HepG2 (cell line): ENCODE results near the gene MED25. TPM values are rescaled to one million over a fixed set of nuclear protein-coding genes. Genes with fewer than 3 reads are reported as not detected.
A peak's percentile ranks its signal among the peaks of the same experiment; 100 is the strongest.

Experiments
- FIP1L1 ChIP-seq: fragments of 200-400 bp; formaldehyde crosslinking; IDR thresholded peaks from 2 replicates; pipeline ENCODE4 v1.6.1; 2018; ENCODE audit warnings: low read depth, mild to moderate bottlenecking, low read length, moderate library complexity, borderline replicate concordance; ENCODE audit not compliant: insufficient read depth
- HINFP ChIP-seq: sonication (generic); formaldehyde crosslinking; IDR thresholded peaks from 2 replicates; pipeline ENCODE4 v1.4.0; 2020; ENCODE audit warnings: low read depth, mild to moderate bottlenecking, missing genetic modification reagents
- MAZ ChIP-seq, 2 experiments: sonication (generic) in 1 of 2; formaldehyde crosslinking in 1 of 2; IDR thresholded peaks; 2 replicates each; pipeline versions ENCODE4 v1.5.0 to v1.6.1; 2012 to 2020; ENCODE audit warnings: low read depth in 2 of 2, mild to moderate bottlenecking in 2 of 2, borderline replicate concordance in 1 of 2, improper control_type of control experiment in 1 of 2, low read length in 1 of 2, missing genetic modification reagents in 1 of 2, moderate library complexity in 1 of 2
- NFAT5 ChIP-seq: sonication (generic); formaldehyde crosslinking; IDR thresholded peaks from 2 replicates; pipeline ENCODE4 v1.4.0; 2020; ENCODE audit warnings: missing genetic modification reagents
- SP5 ChIP-seq: IDR thresholded peaks from 2 replicates; pipeline ENCODE4 v1.6.1; 2016; ENCODE audit warnings: low read depth, borderline replicate concordance
- ZGPAT ChIP-seq: IDR thresholded peaks from 2 replicates; pipeline ENCODE4 v1.6.1; 2016; ENCODE audit warnings: mild to moderate bottlenecking
- ZNF460 ChIP-seq: sonication (generic); formaldehyde crosslinking; IDR thresholded peaks from 2 replicates; pipeline ENCODE4 v1.5.1; 2020; ENCODE audit warnings: missing genetic modification reagents, mild to moderate bottlenecking, borderline replicate concordance
- ZNF646 ChIP-seq: sonication (generic); formaldehyde crosslinking; IDR thresholded peaks from 2 replicates; pipeline ENCODE4 v1.9.0; 2021; ENCODE audit warnings: mild to moderate bottlenecking, missing genetic modification reagents
- ZUFSP ChIP-seq: sonication (generic); formaldehyde crosslinking; IDR thresholded peaks from 2 replicates; pipeline ENCODE4 v1.9.0; 2021; ENCODE audit warnings: missing genetic modification reagents, mild to moderate bottlenecking, borderline replicate concordance
- polyA plus RNA-seq, 8 experiments: library from polyadenylated mRNA; depleted of rRNA in 3 of 8; stranded (reverse) in 7 of 8; unstranded in 1 of 8; fragments of >200 nt; fragmentation: Illumina TruSeq in 4 of 8; extraction: Trizol in 4 of 8; gene quantifications; 2 replicates each; pipeline versions ENCODE4 v1.2.1 to v1.2.3, GENCODE V29; 2011 to 2016; ENCODE audit warnings: low read depth in 4 of 8, missing spikeins in 1 of 8, mixed read lengths in 1 of 8; ENCODE audit not compliant: insufficient read depth in 1 of 8
- total RNA-seq, 5 experiments: library from RNA; depleted of rRNA; stranded (reverse); fragments of >200 nt; fragmentation: Illumina TruSeq; extraction: Trizol; gene quantifications; 2 replicates each; pipeline ENCODE4 v1.2.3, GENCODE V29; 2016; ENCODE audit warnings: low read depth in 1 of 5

MED25 gene
- total and polyA plus RNA-seq, 2 of the 13 experiments (the other 11 are each of a cell fraction or from before 2014, with no cell fraction given): 11.1 to 15.1 TPM

GRCh38 chr19:49850487-49851342 is 32.6 kb downstream of the MED25 start, which contains the start of gene PTOV1 (continued):
- TF ChIP-seq NFAT5 (CRISPR knock-in tag) (no peak), ZNF460 (CRISPR knock-in tag) (no peak), ZUFSP (no peak), ZNF646 (CRISPR knock-in tag) (no peak), SP5 (peak; percentile 85; the same call in 1 of the 2 replicates), FIP1L1 (no peak), HINFP (CRISPR knock-in tag) (peak; percentile 93), MAZ (IDR thresholded peaks at IDR 0.05; ENCODE audit: borderline replicate concordance, low read depth, low read length) (peak; percentile 47; the same call in 1 of the 2 replicates), MAZ (CRISPR knock-in tag; IDR thresholded peaks at IDR 0.05; ENCODE audit: low read depth) (peak; percentile 89; the same call in 1 of the 2 replicates), ZGPAT (peak; percentile 87)
